ENCODE data around the gene NTNG1.

The NTNG1 gene

DNA sequence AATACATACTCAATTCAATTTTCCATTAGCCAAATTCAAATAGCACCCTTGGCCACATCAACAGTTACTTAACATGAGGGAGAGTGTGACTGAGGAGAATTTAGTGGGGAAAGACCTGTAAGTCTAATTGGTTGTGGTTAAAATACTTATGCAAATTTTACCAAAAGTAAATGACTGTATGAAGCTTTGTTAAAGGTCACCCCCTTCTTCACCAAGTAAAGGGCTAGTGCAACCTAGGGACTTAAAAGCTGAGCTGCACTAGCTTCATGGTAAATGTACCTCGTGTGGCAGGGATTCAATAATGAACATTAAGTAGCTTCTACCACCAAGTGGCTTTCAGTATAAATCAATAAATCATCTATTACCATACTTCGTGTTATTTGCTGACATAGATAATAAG, 372.0 kb downstream of the NTNG1 start:
- DNase-seq (ENCODE audit: low spot score): no peak

DNA sequence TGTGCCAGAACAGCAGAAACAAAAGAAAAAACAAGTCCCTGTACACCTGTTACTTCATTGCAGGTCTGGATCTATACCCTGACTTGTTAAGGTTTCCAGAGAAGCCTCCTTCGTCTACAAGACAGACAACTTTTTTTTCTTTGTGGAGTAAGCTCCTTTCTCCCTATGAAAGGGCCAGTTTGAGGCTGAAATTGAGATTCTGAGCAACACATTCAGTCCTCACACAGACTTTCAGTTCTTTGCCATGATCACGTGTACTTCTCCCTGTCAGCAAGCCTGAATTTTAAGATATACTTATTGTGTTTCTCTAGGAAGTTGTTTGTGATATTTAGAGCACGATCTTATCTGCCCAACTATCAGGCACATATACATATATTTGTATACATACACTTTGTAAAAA, 374.0 kb downstream of the NTNG1 start:
- DNase-seq (ENCODE audit: low spot score): no peak

DNA sequence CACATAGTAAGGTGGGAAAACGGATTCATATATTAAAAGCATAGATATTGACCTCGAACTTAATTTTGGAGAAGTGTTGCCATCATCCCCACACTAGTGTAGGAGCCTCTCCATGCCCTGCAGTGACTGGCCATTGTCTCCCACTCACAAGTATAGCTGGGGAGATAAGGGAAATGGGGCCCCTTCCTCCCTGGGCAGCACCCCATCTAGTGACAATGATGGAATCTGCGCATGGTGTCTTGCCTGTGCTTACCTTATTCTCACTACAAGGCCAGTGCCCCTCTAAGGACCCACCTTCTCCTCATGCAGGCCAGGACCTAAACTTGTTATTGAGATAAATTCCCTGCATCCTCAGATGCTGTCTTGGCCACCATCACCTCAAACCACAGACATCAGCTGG, 374.9 kb downstream of the NTNG1 start:
- DNase-seq (ENCODE audit: low spot score): no peak

DNA sequence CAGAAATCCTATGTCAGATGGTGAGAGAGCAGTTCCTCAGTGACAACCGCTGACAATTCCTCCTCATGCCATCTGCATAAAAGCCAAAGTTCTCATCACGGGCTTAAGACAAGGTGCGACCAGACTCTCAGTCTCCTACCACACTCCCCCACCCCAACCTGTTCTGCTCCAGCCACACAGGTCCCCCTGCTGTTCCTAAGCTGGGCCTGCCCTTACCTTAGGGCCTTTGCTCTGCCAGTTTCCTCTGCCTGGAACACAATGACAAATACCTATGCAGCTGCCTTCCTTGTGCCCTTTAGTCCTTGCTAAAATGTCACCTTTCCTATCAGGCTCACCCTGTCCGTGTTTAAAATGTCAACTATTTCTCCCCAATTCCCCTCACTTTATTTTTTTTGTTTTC, 382.2 kb downstream of the NTNG1 start:
- DNase-seq (ENCODE audit: low spot score): no peak

DNA sequence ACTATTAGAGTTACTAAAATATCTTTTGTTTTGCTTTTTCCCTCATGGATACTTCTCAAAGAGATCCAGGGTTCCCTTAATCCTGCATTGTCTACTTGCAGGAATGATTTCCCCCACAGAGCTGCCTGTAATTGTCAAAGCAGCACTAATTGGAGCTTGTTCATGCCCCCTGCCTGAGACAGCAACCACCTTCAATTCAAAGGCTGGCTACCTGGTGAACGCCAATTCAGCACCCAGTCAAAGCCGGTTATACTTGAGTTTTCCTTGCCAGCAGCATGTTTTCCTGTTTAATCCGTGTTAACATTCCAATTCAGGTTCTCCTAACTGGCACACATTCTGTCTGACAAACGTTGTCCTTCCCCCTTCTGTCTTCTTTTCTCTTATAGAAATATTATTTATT, 382.9 kb downstream of the NTNG1 start:
- no peak for DNase-seq (ENCODE audit: low spot score)

DNA sequence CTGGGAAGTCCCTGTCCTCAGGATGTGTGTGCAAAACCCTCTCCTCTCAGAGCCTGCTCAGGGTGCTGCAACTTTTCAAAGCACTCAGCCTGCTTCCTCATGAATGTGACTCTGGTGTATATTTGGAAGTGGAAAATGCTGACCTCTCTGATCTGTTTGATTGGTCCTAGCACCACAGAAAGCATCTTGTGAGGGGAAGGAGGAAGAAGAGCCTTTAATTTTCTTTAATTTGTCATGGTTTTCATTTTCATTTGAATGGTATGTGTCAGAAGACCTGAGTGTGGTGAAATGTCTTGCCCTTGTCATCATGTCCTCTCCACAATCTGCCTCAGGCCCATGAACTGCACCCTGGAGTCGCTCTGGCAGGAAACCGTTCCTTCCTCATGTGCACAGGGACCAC, 383.5 kb downstream of the NTNG1 start:
- DNase-seq (ENCODE audit: low spot score): no peak

DNA sequence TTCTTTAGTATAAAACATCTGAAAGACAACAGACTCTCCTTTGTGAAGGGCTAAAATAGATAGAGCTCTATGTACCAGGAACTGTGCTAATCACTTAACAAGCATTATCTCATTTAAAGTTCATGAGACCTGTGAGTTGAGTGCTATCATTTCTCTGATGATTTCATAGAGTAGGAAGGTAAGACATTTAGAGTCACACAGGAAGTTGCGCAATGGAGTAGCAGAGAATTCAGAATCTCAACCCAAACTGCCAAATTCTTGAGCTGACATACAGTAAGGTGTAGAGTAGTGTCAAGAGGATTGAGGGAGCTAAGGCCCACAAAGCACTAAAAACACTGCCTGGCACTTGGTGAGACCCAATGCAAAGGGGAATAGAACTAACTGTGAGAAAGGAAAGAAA, 384.3 kb downstream of the NTNG1 start:
- no peak for DNase-seq (ENCODE audit: low spot score)

DNA sequence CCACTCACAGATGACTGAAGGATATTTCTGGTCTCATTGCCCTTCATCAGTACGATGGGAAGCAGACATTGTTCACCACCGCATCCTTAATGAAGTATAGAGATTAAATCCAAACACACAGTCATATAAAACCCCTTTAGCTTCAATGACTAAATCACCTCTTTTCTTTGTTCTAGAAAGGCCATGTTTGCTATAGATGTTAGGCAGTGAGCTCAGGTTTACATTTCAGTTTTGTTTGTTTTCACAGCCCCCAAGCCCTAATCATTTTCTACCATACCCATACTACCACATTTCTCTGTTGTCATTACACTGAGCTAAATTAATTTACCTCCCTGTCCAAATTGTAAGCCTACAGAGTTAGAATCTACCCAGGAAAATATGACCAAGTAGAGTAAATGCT, 385.1 kb downstream of the NTNG1 start:
- DNase-seq (ENCODE audit: low spot score): no peak

DNA sequence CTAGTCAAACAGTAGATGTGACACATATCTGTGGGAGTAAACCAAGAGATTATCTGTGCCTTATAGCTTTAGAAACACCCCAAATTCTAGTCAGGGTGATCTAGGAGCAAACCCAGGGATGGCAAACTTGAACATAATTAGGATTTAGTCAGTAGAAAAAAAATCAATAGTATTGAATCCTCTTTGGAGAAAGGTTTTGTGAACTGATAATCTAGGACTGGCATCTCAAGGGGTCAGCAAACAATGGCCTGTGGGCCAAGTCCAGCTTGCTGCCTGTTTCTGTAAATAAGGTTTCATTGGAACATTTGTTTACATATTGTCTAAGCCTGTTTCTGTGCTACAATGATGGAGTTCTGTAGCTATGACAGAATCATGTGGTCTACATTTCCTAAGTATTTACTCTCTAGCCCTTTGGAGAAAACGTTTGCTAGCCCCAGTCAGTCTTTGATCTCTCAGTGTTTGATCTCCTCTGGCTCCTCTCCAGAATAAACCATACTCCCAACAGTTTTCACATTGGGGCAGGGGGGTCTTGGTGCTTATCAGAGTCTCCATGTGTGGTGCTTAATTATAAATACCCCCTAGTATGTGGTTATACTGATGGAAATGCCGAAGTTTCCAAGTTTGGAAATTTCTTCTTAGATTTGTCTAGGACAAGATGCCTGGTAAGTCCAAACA, 385.8 kb downstream of the NTNG1 start:
- no peak for DNase-seq (ENCODE audit: low spot score)

DNA sequence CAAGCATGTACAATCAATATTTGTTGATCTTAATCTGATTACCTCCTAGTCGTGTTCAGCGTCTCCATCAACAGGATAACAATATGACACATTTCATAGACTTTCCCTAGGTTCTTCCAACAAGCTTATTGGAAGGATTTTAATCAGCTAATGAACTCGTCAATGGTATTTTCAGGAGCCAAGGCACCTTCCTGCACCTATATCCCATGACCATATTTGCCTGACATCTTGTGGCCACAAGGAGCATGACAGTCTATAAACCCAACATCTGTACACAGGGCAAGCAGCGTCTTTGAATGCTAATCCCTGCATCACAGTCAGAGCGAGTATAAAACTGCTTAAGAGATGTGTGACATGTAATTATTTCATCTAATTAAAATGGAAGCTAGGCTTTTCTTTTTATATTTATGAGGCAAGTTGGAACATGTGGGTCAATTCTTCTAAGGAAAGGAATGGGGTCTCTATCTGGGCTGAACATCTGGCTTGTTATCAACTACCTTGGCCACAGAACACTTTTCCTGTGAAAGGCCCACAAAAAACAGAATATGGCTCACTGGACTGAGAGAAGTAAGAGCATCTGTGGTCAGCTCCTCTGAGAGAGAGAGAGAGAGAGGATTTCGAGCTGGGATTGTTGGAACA, 388.8 kb downstream of the NTNG1 start:
- DNase-seq (ENCODE audit: low spot score): peak; percentile 19

DNA sequence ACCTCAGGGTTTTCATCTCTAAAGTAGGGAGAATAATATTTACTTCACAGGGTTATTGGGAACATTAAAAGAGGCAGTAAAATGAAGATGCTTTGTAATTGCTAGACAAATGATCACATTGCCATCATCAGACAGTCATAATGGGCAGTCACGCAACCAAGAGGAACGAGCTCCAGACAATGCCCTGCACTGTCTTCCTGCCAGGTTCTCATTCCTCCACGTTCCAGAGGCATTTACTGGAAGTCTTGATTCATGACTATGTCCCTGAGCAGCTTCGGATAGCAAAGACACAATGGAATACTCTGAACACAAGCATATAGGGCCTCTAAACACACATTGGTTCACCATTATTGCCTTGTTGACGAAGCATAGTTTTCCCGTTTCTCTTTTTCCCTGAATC, 389.7 kb downstream of the NTNG1 start:
- no peak for DNase-seq (ENCODE audit: low spot score)

DNA sequence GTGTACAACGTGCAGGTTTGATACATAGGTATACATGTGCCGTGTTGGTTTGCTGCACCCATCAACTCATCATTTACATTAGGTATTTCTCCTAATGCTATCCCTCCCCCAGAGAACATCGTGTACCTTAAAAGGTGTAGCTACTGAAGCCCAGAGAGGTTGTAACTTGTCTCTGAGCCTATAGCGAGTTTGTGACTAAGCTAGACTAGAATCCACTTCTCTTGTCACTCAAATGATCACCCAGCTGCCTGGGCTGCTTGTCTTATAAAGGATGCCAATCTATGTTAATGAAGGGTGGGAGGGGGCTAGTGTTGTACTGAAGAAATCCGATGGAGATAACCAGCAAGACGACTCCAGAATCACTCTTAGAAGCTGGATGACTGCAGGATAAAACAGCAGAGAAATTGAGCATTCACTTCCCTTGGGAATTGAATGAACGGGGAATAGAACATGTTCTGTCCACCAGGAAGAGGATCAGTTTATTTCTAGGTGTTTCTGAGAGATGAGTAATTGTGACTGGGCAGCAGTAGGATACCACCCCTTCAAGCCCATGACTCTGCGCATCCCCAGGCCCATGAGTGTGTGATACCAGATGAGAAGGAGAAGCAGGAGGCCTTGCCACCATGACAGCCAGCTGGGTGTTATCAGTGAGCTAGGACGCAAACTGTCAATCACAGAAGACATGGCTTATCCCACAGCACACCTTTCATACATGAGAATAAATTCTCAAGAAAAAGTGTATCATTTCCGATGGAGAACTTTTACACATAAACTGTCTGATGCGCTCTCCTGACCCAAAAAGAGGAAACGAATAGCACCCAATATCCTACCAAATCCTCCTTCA, 390.4 kb downstream of the NTNG1 start:
- DNase-seq (ENCODE audit: low spot score): no peak

DNA sequence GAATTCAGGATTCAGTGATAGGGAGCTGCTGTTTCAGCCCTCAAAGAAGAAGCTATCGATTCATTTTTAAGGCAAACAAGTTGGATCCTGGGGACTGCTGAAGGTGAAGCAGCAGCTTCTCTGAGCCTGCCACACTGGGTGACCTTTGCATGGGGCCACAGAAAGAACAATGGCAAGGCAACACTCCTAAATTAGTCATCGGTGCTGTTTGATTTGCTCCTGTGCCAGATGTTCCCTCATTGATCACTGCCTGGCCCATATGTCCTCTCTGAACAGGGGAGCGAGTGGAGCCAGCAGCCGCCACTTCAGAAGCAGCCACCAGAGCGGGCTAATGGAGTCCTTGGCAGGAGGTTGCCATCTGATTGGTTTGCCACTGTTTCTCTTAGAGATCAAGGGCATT, 391.5 kb downstream of the NTNG1 start:
- no peak for DNase-seq (ENCODE audit: low spot score)
